Neural progenitor cell (in vitro differentiated cells): ENCODE data around the gene FCMR. TPM values are rescaled to one million over a fixed set of nuclear protein-coding genes. Genes with fewer than 3 reads are reported as not detected.

Source experiments
- DNase-seq: peaks from one replicate; pipeline ENCODE4 v3.0.0-alpha.2; 2016; ENCODE audit warnings: low spot score
- H2AFZ ChIP-seq: fragments of 200-600 bp; sonication (generic); replicated peaks from 2 replicates; pipeline ENCODE4 v1.6.1; 2016; ENCODE audit warnings: antibody characterized with exemption
- H3F3A ChIP-seq: fragments of 200-600 bp; sonication (generic); 2 replicates; pipeline ENCODE4 v1.6.1; 2016; ENCODE audit warnings: antibody characterized with exemption, low read depth
- H3K27ac ChIP-seq: fragments of 200-600 bp; sonication (generic); 2 replicates; pipeline ENCODE4 v1.5.1; 2016; ENCODE audit warnings: mild to moderate bottlenecking
- H3K27me3 ChIP-seq: fragments of 200-600 bp; sonication (generic); 2 replicates; pipeline ENCODE4 v1.6.1; 2016; ENCODE audit warnings: mild to moderate bottlenecking, moderate library complexity
- H3K36me3 ChIP-seq: fragments of 200-600 bp; sonication (generic); 2 replicates; pipeline ENCODE4 v1.5.1; 2016
- H3K4me1 ChIP-seq: fragments of 200-600 bp; sonication (generic); 2 replicates; pipeline ENCODE4 v1.6.1; 2016; ENCODE audit warnings: mixed run types
- H3K4me2 ChIP-seq: fragments of 200-600 bp; sonication (generic); 2 replicates; pipeline ENCODE4 v1.6.1; 2016
- H3K4me3 ChIP-seq: fragments of 200-600 bp; sonication (generic); 2 replicates; pipeline ENCODE4 v1.5.1; 2016
- H3K79me2 ChIP-seq: fragments of 200-600 bp; sonication (generic); 2 replicates; pipeline ENCODE4 v1.6.1; 2016; ENCODE audit warnings: low read depth
- H3K9ac ChIP-seq: fragments of 200-600 bp; sonication (generic); 2 replicates; pipeline ENCODE4 v1.6.1; 2016
- H3K9me3 ChIP-seq: fragments of 200-600 bp; sonication (generic); 2 replicates; pipeline ENCODE4 v1.5.1; 2016; ENCODE audit warnings: low read depth
- H4K20me1 ChIP-seq: fragments of 200-600 bp; sonication (generic); 2 replicates; pipeline ENCODE4 v1.6.1; 2016; ENCODE audit warnings: low read depth
- H3K27ac Mint-ChIP-seq: 3 replicates; pipeline ENCODE4 v1.8.0; 2021; ENCODE audit warnings: mixed read lengths
- H3K27me3 Mint-ChIP-seq: 2 replicates; pipeline ENCODE4 v1.8.0; 2022; ENCODE audit warnings: low read depth, mild to moderate bottlenecking, inconsistent platforms, moderate library complexity, mixed read lengths; ENCODE audit not compliant: insufficient read depth
- H3K36me3 Mint-ChIP-seq: 3 replicates; pipeline ENCODE4 v1.8.0; 2021; ENCODE audit warnings: mixed read lengths
- H3K4me1 Mint-ChIP-seq: 3 replicates; pipeline ENCODE4 v1.8.0; 2021; ENCODE audit warnings: mixed read lengths
- H3K4me3 Mint-ChIP-seq: 3 replicates; pipeline ENCODE4 v1.8.0; 2021; ENCODE audit warnings: mild to moderate bottlenecking, moderate library complexity, mixed read lengths
- H3K9me3 Mint-ChIP-seq: 3 replicates; pipeline ENCODE4 v1.8.0; 2020; ENCODE audit warnings: mixed read lengths
- CTCF ChIP-seq: fragments of 200-600 bp; sonication (generic); IDR thresholded peaks from 2 replicates; pipeline ENCODE4 v1.5.1; 2017; ENCODE audit warnings: antibody characterized with exemption, mild to moderate bottlenecking
- EZH2 ChIP-seq: fragments of 200-600 bp; sonication (generic); IDR thresholded peaks from 2 replicates; pipeline ENCODE4 v1.6.1; 2017; ENCODE audit warnings: antibody characterized with exemption, mild to moderate bottlenecking, moderate library complexity
- EZH2phosphoT487 ChIP-seq: fragments of 200-600 bp; sonication (generic); IDR thresholded peaks from 2 replicates; pipeline ENCODE4 v1.6.1; 2017; ENCODE audit warnings: antibody characterized with exemption
- total RNA-seq: library from RNA; depleted of rRNA; stranded (reverse); fragments of >200 nt; gene quantifications from 2 replicates; pipeline ENCODE4 v1.2.3, GENCODE V29; 2015; ENCODE audit warnings: low replicate concordance

Gene FCMR
- total RNA-seq, 1 donor from 2014 or later: not detected

- H3K36me3 ChIP-seq: no peaks in the 10 kb centered on the region
- H3K4me1 ChIP-seq: no peaks in the 10 kb centered on the region
- Mint-ChIP-seq H3K27me3 (peaks cover 3% of the 10 kb centered on the region), H3K4me3 (no peak overlapping the region), H3K9me3 (no peaks in the 10 kb centered on the region), H3K4me1 (no peaks in the 10 kb centered on the region), H3K27ac (no peak overlapping the region), H3K36me3 (no peaks in the 10 kb centered on the region)
- H3K27me3 ChIP-seq: no peaks in the 10 kb centered on the region
- DNase-seq: no peak
- TF ChIP-seq CTCF (no peak), EZH2 (no peak), EZH2phosphoT487 (no peak)
- no peak overlapping the region for H3K4me2 ChIP-seq
- no peak overlapping the region for H3K4me3 ChIP-seq
- no peaks in the 10 kb centered on the region for H3K9me3 ChIP-seq
- H4K20me1 ChIP-seq: no peaks in the 10 kb centered on the region
- H3K27ac ChIP-seq: no peak overlapping the region
- no peaks in the 10 kb centered on the region for H3F3A ChIP-seq
- no peak overlapping the region for H2AFZ ChIP-seq
- no peak overlapping the region for H3K9ac ChIP-seq
- H3K79me2 ChIP-seq: no peaks in the 10 kb centered on the region
Observed at GRCh38 chr1:206939841-206940587, 18.3 kb upstream of the FCMR start.

DNA sequence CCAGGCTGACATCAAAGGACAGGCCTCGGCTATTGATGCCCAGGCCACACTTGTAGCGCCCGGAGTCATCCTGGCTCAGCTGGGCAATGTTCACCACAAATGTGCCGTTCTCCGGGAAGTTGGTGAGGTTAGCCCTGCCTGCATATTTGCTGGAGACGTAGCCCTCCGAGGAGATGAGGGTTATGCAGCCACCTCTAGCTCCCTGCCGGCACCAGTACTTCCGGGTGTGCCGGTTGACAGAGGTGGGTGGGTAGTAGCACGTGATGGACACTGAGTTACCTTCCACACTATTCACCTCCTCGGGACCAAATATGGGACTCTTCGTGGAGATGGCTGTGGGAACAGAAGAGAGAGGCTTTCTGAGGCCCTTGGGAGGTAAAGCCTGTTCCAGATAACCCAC is 17.4 kb upstream of the FCMR start:
- H2AFZ ChIP-seq: no peak overlapping the region
- H3K4me1 ChIP-seq: no peaks in the 10 kb centered on the region
- H3K36me3 ChIP-seq: no peaks in the 10 kb centered on the region
- Mint-ChIP-seq H3K9me3 (no peaks in the 10 kb centered on the region), H3K4me1 (no peaks in the 10 kb centered on the region), H3K36me3 (no peaks in the 10 kb centered on the region), H3K4me3 (no peak overlapping the region), H3K27me3 (peaks cover 3% of the 10 kb centered on the region), H3K27ac (no peak overlapping the region)
- H3K9ac ChIP-seq: no peak overlapping the region
- TF ChIP-seq EZH2 (no peak), CTCF (no peak), EZH2phosphoT487 (no peak)
- H3K4me2 ChIP-seq: no peak overlapping the region
- no peaks in the 10 kb centered on the region for H4K20me1 ChIP-seq
- no peaks in the 10 kb centered on the region for H3F3A ChIP-seq
- no peak overlapping the region for H3K4me3 ChIP-seq
- no peaks in the 10 kb centered on the region for H3K27me3 ChIP-seq
- no peak overlapping the region for H3K27ac ChIP-seq
- no peaks in the 10 kb centered on the region for H3K79me2 ChIP-seq
- DNase-seq: no peak
- no peaks in the 10 kb centered on the region for H3K9me3 ChIP-seq

DNA sequence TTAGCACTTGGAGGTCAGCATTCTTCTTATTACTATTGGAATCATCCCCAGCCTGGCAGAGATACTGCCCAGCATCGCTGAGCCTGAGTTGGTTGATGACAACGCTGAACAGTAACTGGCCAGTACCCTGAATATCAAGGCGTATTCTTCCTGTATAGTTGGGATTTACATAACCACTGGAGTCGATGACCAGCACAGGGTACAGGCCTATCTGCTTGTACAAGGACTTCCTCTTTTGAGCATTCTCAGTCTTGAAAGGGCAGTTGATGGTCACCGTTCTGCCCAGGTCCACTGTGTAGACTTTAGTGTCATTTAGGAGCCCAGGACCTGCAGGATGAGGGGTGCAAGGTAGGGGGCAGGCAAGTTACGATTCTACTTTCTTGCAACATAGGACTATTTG is 15.7 kb upstream of the FCMR start:
- no peaks in the 10 kb centered on the region for H3K79me2 ChIP-seq
- Mint-ChIP-seq H3K27ac (no peak overlapping the region), H3K36me3 (no peaks in the 10 kb centered on the region), H3K4me3 (no peak overlapping the region), H3K4me1 (no peaks in the 10 kb centered on the region), H3K27me3 (peaks cover 3% of the 10 kb centered on the region), H3K9me3 (no peaks in the 10 kb centered on the region)
- no peaks in the 10 kb centered on the region for H3K36me3 ChIP-seq
- no peak overlapping the region for H3K27ac ChIP-seq
- DNase-seq: no peak
- no peak overlapping the region for H2AFZ ChIP-seq
- no peak overlapping the region for H3K4me3 ChIP-seq
- no peaks in the 10 kb centered on the region for H3K9me3 ChIP-seq
- TF ChIP-seq CTCF (no peak), EZH2phosphoT487 (no peak), EZH2 (no peak)
- no peaks in the 10 kb centered on the region for H3K4me1 ChIP-seq
- H3K4me2 ChIP-seq: no peak overlapping the region
- H3F3A ChIP-seq: no peaks in the 10 kb centered on the region
- H3K27me3 ChIP-seq: no peaks in the 10 kb centered on the region
- no peaks in the 10 kb centered on the region for H4K20me1 ChIP-seq
- H3K9ac ChIP-seq: no peak overlapping the region
